GM18508 (cell line): Measurements from ENCODE around the gene PM20D2.

ENCODE experiments used
- ATAC-seq: cut with Tn5 transposase; IDR thresholded peaks from one replicate; pipeline ENCODE4 v1.9.1; 2021; ENCODE audit warnings: moderate number of reproducible peaks; ENCODE audit not compliant: insufficient read depth, unreplicated experiment

PM20D2 gene

DNA sequence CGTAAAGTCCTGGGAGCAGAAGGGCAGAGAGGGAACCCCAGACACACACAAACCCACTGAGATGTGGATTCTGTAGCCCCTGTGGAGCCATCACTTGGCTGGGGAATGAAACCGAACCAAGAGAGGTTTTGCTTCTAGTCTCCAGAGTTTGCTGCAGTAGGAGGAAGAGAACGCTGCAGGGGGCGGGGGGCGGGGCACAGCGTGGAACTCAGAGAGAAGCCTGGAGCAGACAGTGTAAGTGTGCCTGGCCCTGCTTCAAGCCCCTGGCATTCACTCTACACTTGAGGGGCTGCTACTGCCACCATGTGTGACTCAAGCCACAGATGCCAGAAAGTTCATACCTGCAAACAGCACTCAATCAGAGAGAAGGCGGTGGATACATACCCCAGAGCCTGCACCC, 52.4 kb downstream of the PM20D2 start:
- no peak for ATAC-seq

DNA sequence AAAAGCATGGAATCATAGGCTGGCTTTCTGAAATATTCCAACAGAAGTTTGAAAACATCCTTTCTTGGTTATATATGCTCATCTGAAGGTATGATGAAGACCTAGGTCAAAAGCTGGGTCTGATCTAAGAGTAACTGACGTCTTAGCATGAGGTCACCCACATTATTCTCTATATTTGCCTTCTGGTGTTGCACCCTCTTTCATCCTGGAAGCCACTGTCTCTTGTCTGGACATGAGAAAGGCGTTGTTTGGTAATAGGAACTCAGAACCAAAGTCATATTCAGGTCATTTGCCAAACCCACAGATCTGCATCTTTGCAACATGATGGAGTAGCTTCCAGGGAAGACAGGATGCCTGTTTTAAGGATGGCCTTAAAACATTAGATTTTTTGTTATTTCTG, 53.7 kb downstream of the PM20D2 start:
- ATAC-seq, result no peak

GRCh38 chr6:89200706-89201215, 54.9 kb downstream of the PM20D2 start:
- ATAC-seq, result no peak

DNA sequence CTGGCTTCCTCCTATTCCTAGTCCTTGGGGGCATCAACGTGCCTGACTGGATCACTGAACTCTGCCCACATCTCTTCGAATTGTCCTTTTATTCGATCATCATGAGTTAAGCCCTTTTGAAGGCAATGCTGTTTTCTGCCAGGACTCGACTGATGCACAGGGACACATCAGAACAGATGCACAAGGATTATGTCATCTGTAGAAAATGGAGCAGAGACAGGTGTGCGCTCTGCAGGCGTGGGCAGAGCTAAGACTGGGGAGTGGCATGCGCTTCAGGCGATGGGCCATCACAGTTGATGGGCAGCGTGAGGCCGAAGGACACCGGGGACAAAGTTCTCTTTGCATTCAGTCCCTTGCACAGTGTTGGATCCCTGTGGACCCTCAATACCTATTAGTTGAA, 58.2 kb downstream of the PM20D2 start:
- no peak for ATAC-seq

GRCh38 chr6:89205819-89206218, 60.0 kb downstream of the PM20D2 start:
- no peak for ATAC-seq

DNA sequence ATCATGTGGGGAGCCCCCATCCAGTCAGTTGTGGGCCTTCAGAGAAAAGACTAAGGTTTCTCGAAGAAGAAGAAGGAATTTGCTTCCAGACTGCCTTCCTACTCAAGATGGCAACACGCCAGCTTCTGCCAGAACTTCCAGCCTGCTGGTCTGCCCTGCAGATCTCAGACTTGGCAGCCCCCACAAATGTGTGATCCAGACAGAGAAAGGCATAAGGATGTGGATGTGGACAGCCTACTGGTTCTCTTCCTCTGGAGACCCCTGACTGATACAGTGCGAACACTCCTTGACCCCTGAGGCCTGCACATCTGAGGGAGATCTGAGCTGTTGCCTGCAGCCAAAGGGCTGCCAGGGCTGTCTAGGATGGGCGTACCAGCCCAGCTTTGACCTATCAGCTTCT, 62.7 kb downstream of the PM20D2 start:
- no peak for ATAC-seq

DNA sequence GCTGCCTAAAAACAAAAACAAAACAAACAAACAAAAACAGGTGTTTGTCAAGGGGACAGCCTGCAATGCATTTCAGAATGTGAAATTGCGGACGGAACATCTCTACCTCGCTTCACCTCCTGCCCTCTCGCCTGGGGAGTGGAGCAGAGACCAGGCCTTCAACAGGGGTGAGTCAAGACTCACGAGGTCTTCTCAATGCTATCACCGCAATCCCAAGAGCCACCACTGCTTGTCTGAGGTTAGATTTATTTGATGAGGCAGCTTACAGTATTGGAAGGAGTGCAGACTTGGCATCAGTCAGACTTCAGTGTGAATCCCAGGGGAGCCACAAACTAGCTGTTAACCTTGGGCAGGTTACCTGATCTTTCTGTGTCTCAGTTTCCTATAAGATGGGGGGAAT, 63.6 kb downstream of the PM20D2 start:
- no peak for ATAC-seq

DNA sequence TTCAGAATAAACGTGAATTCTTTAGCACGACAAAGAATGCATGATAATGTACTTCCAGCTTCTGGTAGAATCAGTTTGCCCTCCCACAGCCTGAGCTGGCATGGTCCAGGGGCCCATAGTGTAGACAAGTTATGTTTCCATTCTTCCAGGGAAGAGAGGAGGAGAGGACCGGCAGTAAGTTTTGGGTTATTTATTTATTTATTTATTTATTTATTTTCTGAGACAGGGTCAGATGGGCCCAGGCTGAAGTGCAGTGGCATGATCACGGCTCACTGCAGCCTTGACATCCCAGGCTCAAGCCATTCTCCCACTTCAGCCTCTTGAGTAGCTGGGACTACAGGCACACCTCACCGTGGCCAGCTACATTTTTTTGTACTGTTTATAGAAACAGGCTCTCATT, 66.6 kb downstream of the PM20D2 start:
- no peak for ATAC-seq

DNA sequence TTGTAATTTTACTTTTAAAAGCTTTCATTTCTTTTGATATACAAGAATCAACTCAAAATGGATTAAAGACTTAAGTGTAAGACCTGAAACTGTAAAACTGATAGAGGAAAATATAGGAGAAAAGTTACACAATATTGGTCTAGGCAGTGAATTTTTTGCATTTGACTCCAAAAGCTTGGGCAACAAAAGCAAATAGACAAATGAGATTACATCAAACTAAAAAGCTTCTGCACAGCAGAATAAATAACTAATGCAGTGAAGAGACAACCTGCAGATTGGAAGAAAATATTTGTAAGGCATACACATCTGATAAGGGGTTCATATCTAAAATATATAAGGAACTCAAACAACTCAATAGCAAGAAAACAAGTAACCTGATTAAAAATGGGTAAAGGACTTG, 68.3 kb downstream of the PM20D2 start:
- ATAC-seq, result no peak
